ENCODE data around the gene PHETA1.

GRCh38 chr12:111390910-111391309 lies 22.0 kb upstream of the PHETA1 start:
- TF ChIP-seq CTCF (IDR thresholded peaks at IDR 0.05) (no peak), POLR2A (IDR thresholded peaks at IDR 0.05) (no peak)
